K562 (cell line): ENCODE data around the gene SLC28A1. TPM values are rescaled to one million over a fixed set of nuclear protein-coding genes. Genes with fewer than 3 reads are reported as not detected.

Source experiments
- ARID1B ChIP-seq: fragments of 450-650 bp; IDR thresholded peaks from 2 replicates; pipeline ENCODE4 v1.6.1; 2016; ENCODE audit warnings: antibody characterized with exemption, mild to moderate bottlenecking, inconsistent platforms
- ATF3 ChIP-seq, 2 experiments: fragments of 450-650 bp in 1 of 2; sonication (generic) in 1 of 2; formaldehyde crosslinking in 1 of 2; IDR thresholded peaks in 1 of 2; conservative IDR thresholded peaks in 1 of 2; 2 replicates each; pipeline versions ENCODE4 v1.6.1 to v1.8.1; 2016 to 2023; ENCODE audit warnings: mild to moderate bottlenecking in 2 of 2, moderate library complexity in 2 of 2, inconsistent platforms in 1 of 2, missing genetic modification reagents in 1 of 2
- BHLHE40 ChIP-seq: IDR thresholded peaks from 2 replicates; pipeline ENCODE4 v1.6.1; 2011; ENCODE audit warnings: low read length, improper control_type of control experiment
- CBFA2T2 ChIP-seq: fragments of 450-650 bp; conservative IDR thresholded peaks from 2 replicates; pipeline ENCODE4 v1.6.1; 2017; ENCODE audit warnings: mild to moderate bottlenecking
- GATA2 ChIP-seq: sonication (generic); formaldehyde crosslinking; IDR thresholded peaks from 2 replicates; pipeline ENCODE4 v1.4.0; 2020; ENCODE audit warnings: mild to moderate bottlenecking, missing genetic modification reagents
- HNRNPK ChIP-seq: fragments of 200-400 bp; formaldehyde crosslinking; IDR thresholded peaks from one replicate; pipeline ENCODE4 v1.6.1; 2018; ENCODE audit warnings: mild to moderate bottlenecking, low read depth, low read length; ENCODE audit not compliant: poor library complexity, severe bottlenecking
- LEF1 ChIP-seq: fragments of 450-650 bp; IDR thresholded peaks from 2 replicates; pipeline ENCODE4 v1.6.1; 2016; ENCODE audit warnings: mild to moderate bottlenecking
- MAZ ChIP-seq, 2 experiments: fragments of 450-650 bp in 1 of 2; sonication (generic) in 1 of 2; formaldehyde crosslinking; IDR thresholded peaks in 1 of 2; conservative IDR thresholded peaks in 1 of 2; 2 replicates each; pipeline versions ENCODE4 v1.4.0 to v1.5.0; 2020; ENCODE audit warnings: mild to moderate bottlenecking in 1 of 2, missing genetic modification reagents in 1 of 2
- MYBL2 ChIP-seq, 2 experiments: fragments of 450-650 bp in 1 of 2; sonication (generic) in 1 of 2; formaldehyde crosslinking in 1 of 2; IDR thresholded peaks; 2 replicates each; pipeline versions ENCODE4 v1.6.1 to v1.8.1; 2017 to 2022; ENCODE audit warnings: borderline replicate concordance in 1 of 2, inconsistent platforms in 1 of 2, low read depth in 1 of 2, mild to moderate bottlenecking in 1 of 2, missing genetic modification reagents in 1 of 2, moderate library complexity in 1 of 2
- NR2C2 ChIP-seq, 2 experiments: fragments of 200-800 bp in 1 of 2; sonication (Bioruptor generic) in 1 of 2; sonication (generic) in 1 of 2; formaldehyde crosslinking in 1 of 2; IDR thresholded peaks; 2 replicates each; pipeline versions ENCODE4 v1.6.1 to v1.8.0; 2016 to 2022; ENCODE audit warnings: mild to moderate bottlenecking in 1 of 2, missing compliant biosample characterization in 1 of 2, missing genetic modification characterization in 1 of 2, missing genetic modification reagents in 1 of 2
- RBM39 ChIP-seq: fragments of 200-400 bp; formaldehyde crosslinking; optimal IDR thresholded peaks from 2 replicates; pipeline ENCODE3; 2018; ENCODE audit warnings: low read depth, low read length
- SMARCE1 ChIP-seq: fragments of 450-650 bp; IDR thresholded peaks from 2 replicates; pipeline ENCODE4 v1.7.1; 2016; ENCODE audit warnings: mild to moderate bottlenecking
- TEAD1 ChIP-seq, 2 experiments: fragments of 450-650 bp in 1 of 2; sonication (generic) in 1 of 2; formaldehyde crosslinking; IDR thresholded peaks; 2 replicates each; pipeline versions ENCODE4 v1.4.0 to v1.8.0; 2020 to 2022; ENCODE audit warnings: mild to moderate bottlenecking in 2 of 2, missing genetic modification reagents in 1 of 2
- TRIM24 ChIP-seq, 2 experiments: fragments of 450-650 bp; IDR thresholded peaks; 2 replicates each; pipeline ENCODE4 v1.6.1; 2016
- polyA plus RNA-seq, 8 experiments: library from polyadenylated mRNA; depleted of rRNA in 4 of 8; stranded (reverse) in 5 of 8; unstranded in 3 of 8; fragments of >200 nt; fragmentation: Nextera tagmentation in 2 of 8; fragmentation: Illumina TruSeq in 1 of 8; extraction: Ambion mirVana in 2 of 8; extraction: Trizol in 1 of 8; gene quantifications; 2 replicates each; pipeline versions ENCODE4 v1.2.1 to v1.2.3, GENCODE V29; 2011 to 2014; ENCODE audit warnings: inconsistent platforms in 1 of 8, missing spikeins in 1 of 8
- total RNA-seq, 7 experiments: library from RNA; depleted of rRNA in 6 of 7; stranded (reverse); fragments of >200 nt in 6 of 7; fragmentation: Illumina TruSeq in 2 of 7; extraction: Trizol in 2 of 7; gene quantifications; 2 replicates each; pipeline versions ENCODE4 v1.2.1 to v1.2.3, GENCODE V29; 2011 to 2021; ENCODE audit warnings: low replicate concordance in 1 of 7
- TF ChIP-seq, protein P1 (sequence below): sonication (generic); formaldehyde crosslinking; IDR thresholded peaks from 2 replicates; pipeline ENCODE4 v1.8.0; 2022; ENCODE audit warnings: mild to moderate bottlenecking, low read depth, missing genetic modification reagents
- TF ChIP-seq, protein P2 (sequence below): fragments of 250-450 bp; sonication (Bioruptor Pico); IDR thresholded peaks from 2 replicates; pipeline ENCODE4 v1.4.0; 2020; ENCODE audit warnings: mild to moderate bottlenecking, moderate library complexity
- TF ChIP-seq, protein P3 (sequence below): sonication (generic); formaldehyde crosslinking; IDR thresholded peaks from 2 replicates; pipeline ENCODE4 v1.8.0; 2022; ENCODE audit warnings: mild to moderate bottlenecking, missing genetic modification reagents

SLC28A1 gene
- total and polyA plus RNA-seq, 9 of the 15 experiments (the other 6 are each of a cell fraction or from before 2014, with no cell fraction given) = 0.04 TPM; not detected in 8

DNA sequence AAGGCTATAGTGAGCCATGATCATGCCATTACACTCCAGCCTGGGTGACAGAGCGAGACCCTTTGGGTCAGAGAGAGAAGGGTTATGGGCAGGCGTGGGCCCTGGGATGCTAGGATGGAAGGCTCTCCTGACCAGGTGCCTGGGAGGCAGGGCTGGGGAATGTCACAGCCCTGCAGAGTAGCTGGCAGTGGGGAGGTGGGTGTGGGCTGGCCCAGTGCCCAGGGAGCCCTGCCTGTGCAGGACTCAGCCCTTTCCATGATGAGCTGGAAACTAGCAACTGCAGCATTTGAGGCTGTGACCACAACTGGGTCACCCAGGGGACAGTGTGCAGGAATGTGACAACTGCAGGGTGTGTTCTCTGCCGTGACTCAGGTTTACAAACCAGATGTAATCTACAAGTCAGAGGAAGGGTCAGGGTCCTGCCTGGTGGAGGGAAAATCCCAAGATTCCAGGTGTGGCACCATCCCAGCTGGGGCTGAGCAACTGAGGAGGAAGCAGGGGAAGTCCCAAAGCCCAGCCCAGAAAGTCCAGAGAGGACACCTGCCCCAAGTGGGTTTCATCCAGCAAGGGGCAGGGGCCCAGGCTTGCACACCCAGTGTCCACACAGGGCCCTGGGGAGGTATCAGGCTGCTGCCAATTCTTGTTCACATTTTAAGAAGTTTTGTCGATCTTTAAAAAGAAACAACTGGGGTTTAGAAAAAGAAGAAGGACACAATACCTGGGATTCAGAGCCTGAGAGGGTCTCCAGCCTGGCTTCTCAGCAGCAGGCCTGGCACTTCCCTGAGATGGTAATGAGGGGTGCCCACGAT is 45.5 kb downstream of the SLC28A1 start (continued):
- TF ChIP-seq, protein P1, sequence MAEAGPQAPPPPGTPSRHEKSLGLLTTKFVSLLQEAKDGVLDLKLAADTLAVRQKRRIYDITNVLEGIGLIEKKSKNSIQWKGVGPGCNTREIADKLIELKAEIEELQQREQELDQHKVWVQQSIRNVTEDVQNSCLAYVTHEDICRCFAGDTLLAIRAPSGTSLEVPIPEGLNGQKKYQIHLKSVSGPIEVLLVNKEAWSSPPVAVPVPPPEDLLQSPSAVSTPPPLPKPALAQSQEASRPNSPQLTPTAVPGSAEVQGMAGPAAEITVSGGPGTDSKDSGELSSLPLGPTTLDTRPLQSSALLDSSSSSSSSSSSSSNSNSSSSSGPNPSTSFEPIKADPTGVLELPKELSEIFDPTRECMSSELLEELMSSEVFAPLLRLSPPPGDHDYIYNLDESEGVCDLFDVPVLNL (CRISPR knock-in tag) = no peak
- TF ChIP-seq, protein P2, sequence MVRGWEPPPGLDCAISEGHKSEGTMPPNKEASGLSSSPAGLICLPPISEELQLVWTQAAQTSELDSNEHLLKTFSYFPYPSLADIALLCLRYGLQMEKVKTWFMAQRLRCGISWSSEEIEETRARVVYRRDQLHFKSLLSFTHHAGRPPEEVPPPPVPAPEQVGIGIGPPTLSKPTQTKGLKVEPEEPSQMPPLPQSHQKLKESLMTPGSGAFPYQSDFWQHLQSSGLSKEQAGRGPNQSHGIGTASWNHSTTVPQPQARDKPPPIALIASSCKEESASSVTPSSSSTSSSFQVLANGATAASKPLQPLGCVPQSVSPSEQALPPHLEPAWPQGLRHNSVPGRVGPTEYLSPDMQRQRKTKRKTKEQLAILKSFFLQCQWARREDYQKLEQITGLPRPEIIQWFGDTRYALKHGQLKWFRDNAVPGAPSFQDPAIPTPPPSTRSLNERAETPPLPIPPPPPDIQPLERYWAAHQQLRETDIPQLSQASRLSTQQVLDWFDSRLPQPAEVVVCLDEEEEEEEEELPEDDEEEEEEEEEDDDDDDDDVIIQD (CRISPR knock-in tag) = no peak
- TF ChIP-seq, protein P3, sequence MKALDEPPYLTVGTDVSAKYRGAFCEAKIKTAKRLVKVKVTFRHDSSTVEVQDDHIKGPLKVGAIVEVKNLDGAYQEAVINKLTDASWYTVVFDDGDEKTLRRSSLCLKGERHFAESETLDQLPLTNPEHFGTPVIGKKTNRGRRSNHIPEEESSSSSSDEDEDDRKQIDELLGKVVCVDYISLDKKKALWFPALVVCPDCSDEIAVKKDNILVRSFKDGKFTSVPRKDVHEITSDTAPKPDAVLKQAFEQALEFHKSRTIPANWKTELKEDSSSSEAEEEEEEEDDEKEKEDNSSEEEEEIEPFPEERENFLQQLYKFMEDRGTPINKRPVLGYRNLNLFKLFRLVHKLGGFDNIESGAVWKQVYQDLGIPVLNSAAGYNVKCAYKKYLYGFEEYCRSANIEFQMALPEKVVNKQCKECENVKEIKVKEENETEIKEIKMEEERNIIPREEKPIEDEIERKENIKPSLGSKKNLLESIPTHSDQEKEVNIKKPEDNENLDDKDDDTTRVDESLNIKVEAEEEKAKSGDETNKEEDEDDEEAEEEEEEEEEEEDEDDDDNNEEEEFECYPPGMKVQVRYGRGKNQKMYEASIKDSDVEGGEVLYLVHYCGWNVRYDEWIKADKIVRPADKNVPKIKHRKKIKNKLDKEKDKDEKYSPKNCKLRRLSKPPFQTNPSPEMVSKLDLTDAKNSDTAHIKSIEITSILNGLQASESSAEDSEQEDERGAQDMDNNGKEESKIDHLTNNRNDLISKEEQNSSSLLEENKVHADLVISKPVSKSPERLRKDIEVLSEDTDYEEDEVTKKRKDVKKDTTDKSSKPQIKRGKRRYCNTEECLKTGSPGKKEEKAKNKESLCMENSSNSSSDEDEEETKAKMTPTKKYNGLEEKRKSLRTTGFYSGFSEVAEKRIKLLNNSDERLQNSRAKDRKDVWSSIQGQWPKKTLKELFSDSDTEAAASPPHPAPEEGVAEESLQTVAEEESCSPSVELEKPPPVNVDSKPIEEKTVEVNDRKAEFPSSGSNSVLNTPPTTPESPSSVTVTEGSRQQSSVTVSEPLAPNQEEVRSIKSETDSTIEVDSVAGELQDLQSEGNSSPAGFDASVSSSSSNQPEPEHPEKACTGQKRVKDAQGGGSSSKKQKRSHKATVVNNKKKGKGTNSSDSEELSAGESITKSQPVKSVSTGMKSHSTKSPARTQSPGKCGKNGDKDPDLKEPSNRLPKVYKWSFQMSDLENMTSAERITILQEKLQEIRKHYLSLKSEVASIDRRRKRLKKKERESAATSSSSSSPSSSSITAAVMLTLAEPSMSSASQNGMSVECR (CRISPR knock-in tag) = no peak
- TF ChIP-seq HNRNPK = no peak
- TF ChIP-seq SMARCE1 = peak; percentile 85
- TF ChIP-seq BHLHE40 = peak; percentile 54; the same call in 1 of the 2 replicates
- TF ChIP-seq NR2C2 (CRISPR knock-in tag; IDR thresholded peaks at IDR 0.05) = no peak
- no peak for TF ChIP-seq NR2C2 (tag; IDR thresholded peaks at IDR 0.05)
- no peak for TF ChIP-seq RBM39
- peak; percentile 28; the same call in 1 of the 2 replicates for TF ChIP-seq ATF3 (IDR thresholded peaks at IDR 0.05)
- TF ChIP-seq ATF3 (CRISPR knock-in tag; conservative IDR thresholded peaks at IDR 0.05) = no peak
- peak in 1 of 2 experiments; percentile 47; a peak in 1 of 4 replicates for TF ChIP-seq TRIM24 (IDR thresholded peaks at IDR 0.05)
- TF ChIP-seq MYBL2 (IDR thresholded peaks at IDR 0.05; ENCODE audit: low read depth) = no peak
- no peak for TF ChIP-seq MYBL2 (CRISPR knock-in tag; IDR thresholded peaks at IDR 0.05; ENCODE audit: borderline replicate concordance)
- peak; percentile 58 for TF ChIP-seq LEF1
- peak in 1 of 2 experiments; percentile 40; a peak in 2 of 4 replicates for TF ChIP-seq MAZ (CRISPR knock-in tag; conservative IDR thresholded peaks at IDR 0.05 in 1 of 2, IDR thresholded peaks at IDR 0.05 in 1 of 2)
- peak; percentile 78 for TF ChIP-seq ARID1B
- TF ChIP-seq GATA2 = peak; percentile 58
- TF ChIP-seq TEAD1 (CRISPR knock-in tag; IDR thresholded peaks at IDR 0.05) = peak; percentile 72 to 96; a peak in 3 of 4 replicates
- peak; percentile 66; the same call in 1 of the 2 replicates for TF ChIP-seq CBFA2T2
